GM12878 (cell line): ENCODE results near the gene SP2. TPM values are rescaled to one million over a fixed set of nuclear protein-coding genes. Genes with fewer than 3 reads are reported as not detected.
"Not testable (repeated sequence)": the region's sequence is repeated elsewhere in the genome, so short reads cannot be mapped to it uniquely, and the experiment has no call there.

ENCODE experiments used
- ATAC-seq: fragments of 200-7000 bp; cut with Tn5 transposase; 3 replicates; pipeline ENCODE4 v1.9.1; 2020; ENCODE audit warnings: mild to moderate bottlenecking, moderate library complexity
- BruUV-seq: library from RNA; stranded (reverse); fragments of 400-500 nt; replicated peaks from 2 replicates; lab custom pipeline; 2021; lab: Mats Ljungman, UMichigan
- CTCF ChIA-PET: fragments of 300-600 bp; sonication (Branson Sonifier 250); formaldehyde crosslinking; extraction: SDS; loops from one replicate; lab custom pipeline; 2021; ENCODE audit warnings: inconsistent platforms; lab: Yijun Ruan, JAX
- POLR2A ChIA-PET: fragments of 350-600 bp; formaldehyde crosslinking; extraction: SDS; loops from one replicate; lab custom pipeline; 2021; ENCODE audit warnings: inconsistent platforms; lab: Charles Lee
- RAD21 ChIA-PET: fragments of 300-600 bp; sonication (Branson Sonifier 250); formaldehyde crosslinking; loops from one replicate; lab custom pipeline; 2023; ENCODE audit warnings: antibody characterized with exemption; ENCODE audit not compliant: unreplicated experiment; lab: Charles Lee
- SMC1A ChIA-PET: fragments of 300-600 bp; sonication (Branson Sonifier 250); formaldehyde crosslinking; loops from one replicate; lab custom pipeline; 2023; ENCODE audit not compliant: unreplicated experiment, uncharacterized antibody; lab: Charles Lee
- DNase-seq: peaks from one replicate; pipeline ENCODE4 v3.0.0-alpha.2; 2011; ENCODE audit warnings: low read depth, low spot score
- FAIRE-seq: peaks from 3 replicates; lab custom pipeline; 2011; peaks lifted over from hg19 to GRCh38; lab: Jason Lieb, UNC
- H2AFZ ChIP-seq: 2 replicates; pipeline ENCODE4 v1.6.0; 2011; ENCODE audit warnings: low read depth, low read length, control low read depth; ENCODE audit not compliant: control insufficient read depth
- H3K27ac ChIP-seq: 2 replicates; pipeline ENCODE4 v1.5.1; 2011; ENCODE audit warnings: control low read depth; ENCODE audit not compliant: control insufficient read depth, insufficient read depth
- H3K27me3 ChIP-seq, 2 experiments: replicated peaks in 1 of 2; 2 replicates each; pipeline versions ENCODE4 v1.6.0 to v1.6.1; 2011; ENCODE audit warnings: low read length in 1 of 2; ENCODE audit not compliant: control insufficient read depth in 2 of 2, insufficient read depth in 2 of 2
- H3K36me3 ChIP-seq, 2 experiments: 2 replicates each; pipeline ENCODE4 v1.5.1; 2011; ENCODE audit warnings: low read length in 1 of 2; ENCODE audit not compliant: control insufficient read depth in 2 of 2, insufficient read depth in 2 of 2
- H3K4me1 ChIP-seq: 2 replicates; pipeline ENCODE4 v1.6.1; 2011; ENCODE audit warnings: mild to moderate bottlenecking, low read length, moderate library complexity, mixed read lengths; ENCODE audit not compliant: control insufficient read depth, insufficient read depth
- H3K4me2 ChIP-seq: 2 replicates; pipeline ENCODE4 v1.6.0; 2011; ENCODE audit warnings: control low read depth; ENCODE audit not compliant: control insufficient read depth, insufficient read depth
- H3K4me3 ChIP-seq: fragments of 200-600 bp; sonication (generic); 2 replicates; pipeline ENCODE4 v1.5.1; 2016
- H3K79me2 ChIP-seq: 2 replicates; pipeline ENCODE4 v1.6.0; 2011; ENCODE audit warnings: low read length; ENCODE audit not compliant: control insufficient read depth, insufficient read depth
- H3K9ac ChIP-seq: 2 replicates; pipeline ENCODE4 v1.8.0; 2011; ENCODE audit warnings: low read length, control low read depth, mixed read lengths; ENCODE audit not compliant: control insufficient read depth, insufficient read depth
- H3K9me3 ChIP-seq: replicated peaks from 3 replicates; pipeline ENCODE4 v1.5.1; 2011; ENCODE audit warnings: mild to moderate bottlenecking, low read length; ENCODE audit not compliant: control insufficient read depth, insufficient read depth
- H4K20me1 ChIP-seq: 2 replicates; pipeline ENCODE4 v1.6.0; 2011; ENCODE audit not compliant: control insufficient read depth, insufficient read depth
- E2F4 ChIP-seq: IDR thresholded peaks from 2 replicates; pipeline ENCODE4 v1.6.1; 2012; ENCODE audit warnings: low read depth, low read length, improper control_type of control experiment
- EGR1 ChIP-seq, 2 experiments: IDR thresholded peaks; 1 replicate in 1 of 2; 2 replicates in 1 of 2; pipeline ENCODE4 v1.6.1; 2011 to 2012; ENCODE audit warnings: low read depth in 2 of 2, low read length in 2 of 2, borderline replicate concordance in 1 of 2, mild to moderate bottlenecking in 1 of 2, moderate library complexity in 1 of 2
- IRF3 ChIP-seq: fragments of 450-650 bp; IDR thresholded peaks from 2 replicates; pipeline ENCODE4 v1.6.1; 2014; ENCODE audit warnings: mild to moderate bottlenecking
- PAX5 ChIP-seq: IDR thresholded peaks from 2 replicates; pipeline ENCODE4 v1.6.1; 2011; ENCODE audit warnings: low read depth, low read length, borderline replicate concordance
- REST ChIP-seq: IDR thresholded peaks from 2 replicates; pipeline ENCODE4 v1.6.1; 2012; ENCODE audit warnings: mild to moderate bottlenecking, low read depth, low read length
- TCF7 ChIP-seq: IDR thresholded peaks from 2 replicates; pipeline ENCODE4 v1.6.1; 2014; ENCODE audit warnings: antibody characterized with exemption, borderline replicate concordance
- YBX1 ChIP-seq: fragments of 450-650 bp; IDR thresholded peaks from 2 replicates; pipeline ENCODE4 v1.6.1; 2016; ENCODE audit warnings: antibody characterized with exemption
- ZBED1 ChIP-seq: IDR thresholded peaks from 2 replicates; pipeline ENCODE4 v1.6.1; 2016; ENCODE audit warnings: borderline replicate concordance
- WGBS: methylation state at CpG from one replicate; pipeline ENCODE4 v1.1.6; 2016; ENCODE audit warnings: low lambda C conversion rate; ENCODE audit not compliant: insufficient replicate concordance, insufficient coverage; ENCODE audit errors: missing lambda C conversion rate; 5-methylcytosine and 5-hydroxymethylcytosine counted together
- in situ Hi-C: fragments of 300-500 bp; cut with MboI; formaldehyde crosslinking; loops from 9 replicates; pipeline ENCODE4 v1.14.3; 2018; ENCODE audit warnings: mixed read lengths
- intact Hi-C: fragments of 100-400 bp; cut with micrococcal nuclease; formaldehyde crosslinking; loops from one replicate; pipeline ENCODE4 v1.14.2; 2022; ENCODE audit not compliant: unreplicated experiment
- polyA plus RNA-seq, 11 experiments: library from polyadenylated mRNA; depleted of rRNA in 4 of 11; unstranded in 6 of 11; stranded (reverse) in 5 of 11; fragments of >200 nt; fragmentation: Nextera tagmentation in 4 of 11; fragmentation: Illumina TruSeq in 1 of 11; extraction: Ambion mirVana in 4 of 11; extraction: Trizol in 1 of 11; gene quantifications; 1 replicate in 1 of 11; 2 replicates in 10 of 11; pipeline versions ENCODE4 v1.2.1 to v1.2.3, GENCODE V29; 2011 to 2016; ENCODE audit warnings: inconsistent platforms in 2 of 11, missing spikeins in 2 of 11, low read depth in 1 of 11
- total RNA-seq, 4 experiments: library from RNA; depleted of rRNA in 3 of 4; stranded (reverse); fragments of >200 nt in 3 of 4; fragmentation: Illumina TruSeq in 1 of 4; extraction: Trizol in 1 of 4; gene quantifications; 2 replicates each; pipeline versions ENCODE4 v1.2.1 to v1.2.3, GENCODE V29; 2013 to 2021

SP2 gene
- total and polyA plus RNA-seq, 10 of the 15 experiments (the other 5 are each of a cell fraction or from before 2014, with no cell fraction given) = 1.2 to 19.1 (median 4.8) TPM

- H3K79me2 ChIP-seq, H3K4me2 ChIP-seq, in situ Hi-C loops, DNase-seq, BruUV-seq, H2AFZ ChIP-seq, H3K4me1 ChIP-seq, FAIRE-seq, H3K4me3 ChIP-seq, POLR2A ChIA-PET, H3K27me3 ChIP-seq, H3K9ac ChIP-seq, intact Hi-C loops, H4K20me1 ChIP-seq, ATAC-seq, H3K9me3 ChIP-seq, H3K27ac ChIP-seq: not testable (repeated sequence)
- WGBS = 93% methylated on average over 14 of the region's 14 CpGs
- ChIA-PET SMC1A (interaction anchor here (1.2 to 2.2 kb wide), 3 partner anchors 8 to 175 kb away, joined by 3 to 5 read pairs (median 3); no protein-coding TSS in a partner anchor), CTCF (interaction anchor here (0.6 to 1.8 kb wide), 3 partner anchors 17 to 255 kb away, joined by 3 to 5 read pairs (median 4); no protein-coding TSS in a partner anchor), RAD21 (interaction anchor here (0.6 kb wide), 1 partner anchor 8 kb away, joined by 3 read pairs; no protein-coding TSS in a partner anchor)
- peaks cover 6 to 13% of the 10 kb centered on the region in 2 experiments; a peak in 3 of 4 replicates for H3K36me3 ChIP-seq
Observed at GRCh38 chr17:47919889-47920288, 23.9 kb downstream of the SP2 start.

- Histone ChIP-seq H3K4me1 (no peaks in the 10 kb centered on the region), H4K20me1 (no peaks in the 10 kb centered on the region), H3K4me3 (no peak overlapping the region), H2AFZ (no peak overlapping the region), H3K27me3 (no peaks in the 10 kb centered on the region), H3K4me2 (no peak overlapping the region), H3K27ac (no peak overlapping the region), H3K79me2 (no peaks in the 10 kb centered on the region), H3K36me3 (peaks cover 4 to 10% of the 10 kb centered on the region in 2 experiments; a peak in 3 of 4 replicates), H3K9ac (no peak overlapping the region), H3K9me3 (no peaks in the 10 kb centered on the region)
- 93% methylated on average over 23 of the region's 23 CpGs for WGBS
- ChIA-PET RAD21 (no interaction called here), CTCF (interaction anchor here (1.0 kb wide), 2 partner anchors 13 to 16 kb away, joined by 3 to 7 read pairs; partner anchors contain the start of gene PNPO), POLR2A (interaction anchor here (0.7 to 0.8 kb wide), 2 partner anchors 30 to 1049 kb away, joined by 3 to 4 read pairs; partner anchors contain the start of gene SP2), SMC1A (interaction anchor here (0.5 kb wide), 1 partner anchor 512 kb away, joined by 3 read pairs; no protein-coding TSS in a partner anchor)
- in situ Hi-C loops = no loop called here
- intact Hi-C loops = no loop called here
- FAIRE-seq (no peak), DNase-seq (no peak), ATAC-seq (no peak)
- no TSS peak for BruUV-seq
- TF ChIP-seq ZBED1 (no peak), TCF7 (no peak), EGR1 (IDR thresholded peaks at IDR 0.05; ENCODE audit: borderline replicate concordance in 1 of 2, low read depth in 2 of 2, low read length in 2 of 2) (no peak), IRF3 (no peak), PAX5 (no peak), E2F4 (no peak), YBX1 (no peak), REST (no peak)
Observed at GRCh38 chr17:47924785-47925677, 29.0 kb downstream of the SP2 start.
